DOHH2 (cell line): ENCODE measurements around the gene KRTCAP2.
"Not testable (repeated sequence)": the region's sequence is repeated elsewhere in the genome, so short reads cannot be mapped to it uniquely, and the experiment has no call there.

Source experiments
- H3F3A ChIP-seq: fragments of 200-600 bp; sonication (generic), shearing (Covaris generic); 2 replicates; pipeline ENCODE4 v1.6.0; 2016; ENCODE audit warnings: antibody characterized with exemption, mild to moderate bottlenecking; ENCODE audit not compliant: control insufficient read depth, insufficient read depth
- H3K27ac ChIP-seq: fragments of 200-600 bp; sonication (generic); 2 replicates; pipeline ENCODE4 v1.5.1; 2014; ENCODE audit warnings: low read depth, mild to moderate bottlenecking, low read length, moderate library complexity
- H3K27me3 ChIP-seq: fragments of 200-600 bp; sonication (generic); 2 replicates; pipeline ENCODE4 v1.6.1; 2014; ENCODE audit warnings: mild to moderate bottlenecking, low read length, mixed read lengths; ENCODE audit not compliant: control insufficient read depth
- H3K36me3 ChIP-seq: fragments of 200-600 bp; sonication (generic); 2 replicates; pipeline ENCODE4 v1.6.1; 2014; ENCODE audit warnings: mild to moderate bottlenecking, low read length, moderate library complexity, mixed read lengths; ENCODE audit not compliant: control insufficient read depth
- H3K4me1 ChIP-seq: fragments of 200-600 bp; sonication (generic); 2 replicates; pipeline ENCODE4 v1.6.1; 2014; ENCODE audit warnings: mild to moderate bottlenecking, low read length, mixed read lengths; ENCODE audit not compliant: control insufficient read depth
- H3K4me2 ChIP-seq: fragments of 200-600 bp; sonication (generic); 2 replicates; pipeline ENCODE4 v1.6.0; 2014; ENCODE audit warnings: mild to moderate bottlenecking, low read length, moderate library complexity
- H3K4me3 ChIP-seq: fragments of 200-600 bp; sonication (generic); 2 replicates; pipeline ENCODE4 v1.5.1; 2014; ENCODE audit warnings: mild to moderate bottlenecking, low read length, mixed read lengths
- H3K79me2 ChIP-seq: fragments of 200-600 bp; sonication (generic); 2 replicates; pipeline ENCODE4 v1.6.1; 2014; ENCODE audit warnings: mild to moderate bottlenecking, low read length, mixed read lengths; ENCODE audit not compliant: control insufficient read depth
- H3K9me2 ChIP-seq: fragments of 200-600 bp; sonication (generic); replicated peaks from 2 replicates; pipeline ENCODE4 v1.6.1; 2014; ENCODE audit warnings: mild to moderate bottlenecking, low read length, mixed read lengths; ENCODE audit not compliant: control insufficient read depth
- H3K9me3 ChIP-seq: fragments of 200-600 bp; sonication (generic); 2 replicates; pipeline ENCODE4 v1.6.1; 2014; ENCODE audit warnings: antibody characterized with exemption, low read length, mixed read lengths; ENCODE audit not compliant: control insufficient read depth, insufficient read depth
- H4K20me1 ChIP-seq: fragments of 200-600 bp; sonication (generic); 2 replicates; pipeline ENCODE4 v1.6.0; 2014; ENCODE audit warnings: low read depth, mild to moderate bottlenecking, antibody characterized with exemption, low read length, moderate library complexity; ENCODE audit not compliant: control insufficient read depth, insufficient read depth
- EZH2phosphoT487 ChIP-seq: fragments of 200-600 bp; sonication (generic); IDR thresholded peaks from 2 replicates; pipeline ENCODE4 v1.6.1; 2017; ENCODE audit warnings: borderline replicate concordance, mild to moderate bottlenecking, antibody characterized with exemption, low read length, moderate library complexity, mixed read lengths
- TF ChIP-seq, protein P1 (sequence below): fragments of 200-600 bp; sonication (generic); IDR thresholded peaks from one replicate; pipeline ENCODE4 v1.5.1; 2014; ENCODE audit warnings: antibody characterized with exemption, mild to moderate bottlenecking, low read depth, low read length; ENCODE audit not compliant: poor library complexity, severe bottlenecking

KRTCAP2 gene

GRCh38 chr1:155218854-155219591, 45.9 kb upstream of the KRTCAP2 start:
- H3K36me3 ChIP-seq: peaks cover 7% of the 10 kb centered on the region
- H3F3A ChIP-seq: peaks cover 12% of the 10 kb centered on the region
- no peak overlapping the region for H3K4me3 ChIP-seq
- peaks cover 15% of the 10 kb centered on the region for H3K79me2 ChIP-seq
- H3K4me1 ChIP-seq: peaks cover 48% of the 10 kb centered on the region
- peak overlapping the region; percentile 15; the same call in 1 of the 2 replicates for H3K4me2 ChIP-seq
- H3K27me3 ChIP-seq: no peaks in the 10 kb centered on the region
- no peak overlapping the region for H3K27ac ChIP-seq
- H3K9me2 ChIP-seq: no peaks in the 10 kb centered on the region
- H4K20me1 ChIP-seq: no peaks in the 10 kb centered on the region
- TF ChIP-seq, protein P1, sequence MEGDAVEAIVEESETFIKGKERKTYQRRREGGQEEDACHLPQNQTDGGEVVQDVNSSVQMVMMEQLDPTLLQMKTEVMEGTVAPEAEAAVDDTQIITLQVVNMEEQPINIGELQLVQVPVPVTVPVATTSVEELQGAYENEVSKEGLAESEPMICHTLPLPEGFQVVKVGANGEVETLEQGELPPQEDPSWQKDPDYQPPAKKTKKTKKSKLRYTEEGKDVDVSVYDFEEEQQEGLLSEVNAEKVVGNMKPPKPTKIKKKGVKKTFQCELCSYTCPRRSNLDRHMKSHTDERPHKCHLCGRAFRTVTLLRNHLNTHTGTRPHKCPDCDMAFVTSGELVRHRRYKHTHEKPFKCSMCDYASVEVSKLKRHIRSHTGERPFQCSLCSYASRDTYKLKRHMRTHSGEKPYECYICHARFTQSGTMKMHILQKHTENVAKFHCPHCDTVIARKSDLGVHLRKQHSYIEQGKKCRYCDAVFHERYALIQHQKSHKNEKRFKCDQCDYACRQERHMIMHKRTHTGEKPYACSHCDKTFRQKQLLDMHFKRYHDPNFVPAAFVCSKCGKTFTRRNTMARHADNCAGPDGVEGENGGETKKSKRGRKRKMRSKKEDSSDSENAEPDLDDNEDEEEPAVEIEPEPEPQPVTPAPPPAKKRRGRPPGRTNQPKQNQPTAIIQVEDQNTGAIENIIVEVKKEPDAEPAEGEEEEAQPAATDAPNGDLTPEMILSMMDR: no peak
- TF ChIP-seq EZH2phosphoT487: no peak
- no peaks in the 10 kb centered on the region for H3K9me3 ChIP-seq

DNA sequence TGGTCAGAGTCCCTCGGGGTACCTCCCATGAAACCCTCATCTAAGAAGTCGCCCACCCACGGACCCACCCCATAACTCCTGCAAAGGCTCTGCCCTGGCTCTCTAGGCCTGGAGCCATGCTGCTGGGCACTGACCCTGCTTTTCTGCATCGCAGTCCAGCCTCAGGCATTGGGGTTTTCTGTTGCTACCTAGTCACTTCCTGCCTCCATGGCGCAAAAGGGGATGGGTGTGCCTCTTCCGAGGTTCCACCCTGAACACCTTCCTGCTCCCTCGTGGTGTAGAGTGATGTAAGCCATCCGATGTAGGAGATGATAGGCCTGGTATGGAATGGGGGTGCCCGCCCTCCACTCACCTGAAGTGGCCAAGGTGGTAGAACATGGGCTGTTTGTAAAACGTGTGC, 41.6 kb upstream of the KRTCAP2 start:
- not testable (repeated sequence) for H3K79me2 ChIP-seq, H3F3A ChIP-seq, H3K4me2 ChIP-seq, H3K27ac ChIP-seq, H4K20me1 ChIP-seq, H3K4me3 ChIP-seq, H3K27me3 ChIP-seq, H3K36me3 ChIP-seq, H3K9me3 ChIP-seq, H3K9me2 ChIP-seq
- H3K4me1 ChIP-seq: peaks cover 20% of the 10 kb centered on the region

DNA sequence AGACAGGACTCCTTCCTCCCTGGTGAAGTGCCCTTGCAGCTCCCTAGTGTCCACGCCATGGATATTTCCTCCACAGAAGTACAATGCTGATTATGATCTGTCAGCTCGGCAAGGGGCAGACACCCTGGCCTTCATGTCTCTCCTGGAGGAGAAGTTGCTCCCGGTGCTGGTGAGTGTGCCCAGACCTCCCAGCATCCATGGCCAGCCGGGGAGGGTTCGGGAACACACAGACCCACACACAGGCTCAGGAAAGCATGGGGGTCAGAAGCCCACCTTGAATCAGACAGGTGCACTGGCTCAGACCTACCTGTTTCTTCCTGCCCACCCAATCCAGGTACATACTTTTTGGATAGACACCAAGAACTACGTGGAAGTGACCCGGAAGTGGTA, 38.9 kb upstream of the KRTCAP2 start:
- H3K27ac ChIP-seq, H3K36me3 ChIP-seq, H3K9me2 ChIP-seq, H3K4me2 ChIP-seq, H3K4me3 ChIP-seq, H4K20me1 ChIP-seq, H3K9me3 ChIP-seq, H3F3A ChIP-seq, H3K27me3 ChIP-seq: not testable (repeated sequence)
- Histone ChIP-seq H3K79me2 (peaks cover 11% of the 10 kb centered on the region), H3K4me1 (peaks cover 30% of the 10 kb centered on the region)

DNA sequence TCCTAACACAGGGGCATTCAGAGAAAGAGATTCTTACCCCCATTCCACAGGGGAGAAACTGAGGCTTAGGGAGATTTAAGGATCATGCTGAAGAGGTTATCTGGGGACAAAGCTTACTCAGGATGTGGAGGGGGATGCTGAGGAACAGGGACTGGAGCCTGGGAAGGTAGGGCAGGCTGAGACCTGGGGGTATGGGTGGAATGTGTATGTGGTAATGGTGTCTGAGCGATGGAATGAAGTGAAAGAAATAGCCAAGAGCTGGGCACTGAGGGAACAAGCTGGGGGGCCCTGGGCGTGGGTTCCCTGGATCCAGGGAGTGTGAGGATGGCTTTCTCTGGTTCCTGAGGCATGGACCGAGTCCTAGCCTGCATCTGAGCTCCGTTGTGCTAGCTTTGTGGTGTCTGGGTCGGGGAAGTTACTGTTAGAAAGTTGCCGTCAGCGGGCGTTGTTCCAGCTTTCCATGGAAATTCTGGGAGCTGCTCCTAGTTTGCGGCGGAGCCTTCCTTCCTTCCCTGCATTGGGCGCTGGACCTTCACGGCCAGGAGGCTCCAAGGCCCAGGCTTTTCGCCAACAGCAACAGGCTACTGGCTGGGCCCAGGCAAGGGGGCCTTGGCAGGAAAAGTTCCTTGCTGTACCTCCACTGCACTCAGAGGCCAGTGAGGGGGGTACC, 38.4 kb upstream of the KRTCAP2 start:
- not testable (repeated sequence) for H3K9me2 ChIP-seq, H3K4me2 ChIP-seq, H3K9me3 ChIP-seq, H3K27ac ChIP-seq, H3K4me3 ChIP-seq, H3K27me3 ChIP-seq, H4K20me1 ChIP-seq, H3K36me3 ChIP-seq, H3F3A ChIP-seq
- Histone ChIP-seq H3K79me2 (peaks cover 11% of the 10 kb centered on the region), H3K4me1 (peaks cover 36% of the 10 kb centered on the region)
